ENCODE results near the gene GDI1. TPM values are rescaled to one million over a fixed set of nuclear protein-coding genes. Genes with fewer than 3 reads are reported as not detected.
A peak's percentile ranks its signal among the peaks of the same experiment; 100 is the strongest.
"Not testable (repeated sequence)": the region's sequence is repeated elsewhere in the genome, so short reads cannot be mapped to it uniquely, and the experiment has no call there.

GDI1 gene
- total RNA-seq: 100 to 1,000 TPM; 115 to 118 TPM

DNA sequence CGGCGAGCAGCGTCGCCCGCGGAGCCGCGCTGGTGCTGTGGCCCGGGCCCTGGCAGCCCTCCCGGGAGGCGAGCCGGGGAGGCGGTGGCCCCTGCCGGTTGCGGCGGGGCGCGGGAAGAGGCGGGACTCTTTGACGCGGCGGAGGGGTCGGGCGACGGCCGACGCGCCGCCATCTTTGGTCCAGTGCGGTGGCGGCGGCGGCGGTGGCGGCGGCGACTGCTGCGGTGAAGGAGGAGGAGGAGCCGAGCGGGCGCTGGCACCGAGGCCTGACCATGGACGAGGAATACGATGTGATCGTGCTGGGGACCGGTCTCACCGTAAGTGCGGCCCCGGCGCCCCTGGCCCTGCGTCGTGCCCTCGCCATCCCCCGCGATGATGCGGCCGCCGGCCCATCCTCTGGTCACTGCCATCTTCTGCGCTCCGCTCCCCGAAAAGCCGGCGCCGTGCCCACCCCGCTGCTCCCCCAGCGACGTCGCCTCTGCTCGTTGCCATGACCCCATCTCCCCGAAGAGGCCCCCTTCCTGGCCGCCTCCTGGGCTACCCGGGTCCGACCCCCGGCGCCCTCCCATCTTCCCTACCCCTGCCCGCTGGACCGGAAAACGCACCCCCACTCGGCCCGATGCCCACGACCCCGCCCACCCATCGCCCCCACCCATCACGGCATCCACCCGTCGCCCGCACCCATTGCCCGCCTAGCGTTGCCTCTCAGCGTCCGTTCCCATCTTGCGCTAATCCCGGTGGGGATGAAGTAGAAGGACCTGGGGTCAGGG, at the start of gene GDI1:
Gene GDI1, plus strand, starts transcription at position 172 of the 770 bp plus-strand sequence. Its CDS starts 101 bp downstream, at position 273.
- DNase-seq (peak; percentile 63 to 75), ATAC-seq (replicated peaks in 1 of 2) (peak; percentile 72 to 73)
- no peaks in the 10 kb centered on the region for H3K9me3 Mint-ChIP-seq
- H3K27me3 Mint-ChIP-seq (ENCODE audit: low read depth): no peaks in the 10 kb centered on the region
- H3K4me3 Mint-ChIP-seq: peak within 1 kb of the TSS; percentile 87 to 89
- peaks cover 14% of the 10 kb centered on the region for H3K4me1 Mint-ChIP-seq (ENCODE audit: low read depth)
- peak within 1 kb of the TSS; percentile 90 for H3K27ac Mint-ChIP-seq
- H3K36me3 Mint-ChIP-seq (ENCODE audit: insufficient read depth in 2 of 2): peaks cover 3 to 10% of the 10 kb centered on the region in 2 donors

GRCh38 chrX:154388094-154388493, 48.9 kb upstream of the GDI1 start:
- H3K9me3 Mint-ChIP-seq; H3K27ac Mint-ChIP-seq; DNase-seq; H3K4me3 Mint-ChIP-seq; H3K36me3 Mint-ChIP-seq (ENCODE audit: insufficient read depth in 2 of 2); H3K4me1 Mint-ChIP-seq (ENCODE audit: low read depth); H3K27me3 Mint-ChIP-seq (ENCODE audit: low read depth): not testable (repeated sequence)
- ATAC-seq (replicated peaks in 1 of 2): peak; percentile 48 to 50

DNA sequence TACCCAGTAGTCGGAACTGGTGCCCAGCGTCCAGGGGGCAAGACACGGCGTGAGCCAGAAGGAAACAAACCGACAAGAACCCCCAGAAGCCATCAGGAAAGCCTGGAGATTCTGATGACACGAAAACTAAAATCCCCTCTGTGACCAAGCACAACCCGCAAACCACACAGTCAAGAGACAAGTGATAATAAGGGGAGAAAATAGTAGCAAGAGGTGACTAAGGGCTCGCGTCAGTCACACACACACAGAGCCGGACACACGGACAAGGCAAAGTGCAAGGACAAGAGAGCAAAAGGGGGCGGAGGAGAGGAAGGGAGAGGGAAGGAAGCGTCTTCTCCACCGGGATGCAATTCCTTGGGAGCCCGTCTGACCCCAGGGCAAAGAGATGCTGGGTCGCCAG, 48.3 kb upstream of the GDI1 start:
- H3K27me3 Mint-ChIP-seq (ENCODE audit: low read depth); H3K9me3 Mint-ChIP-seq; H3K4me1 Mint-ChIP-seq (ENCODE audit: low read depth); DNase-seq; H3K36me3 Mint-ChIP-seq (ENCODE audit: insufficient read depth in 2 of 2); H3K4me3 Mint-ChIP-seq; H3K27ac Mint-ChIP-seq: not testable (repeated sequence)
- peak; percentile 34 to 36 for ATAC-seq (replicated peaks in 1 of 2)

- H3K4me1 Mint-ChIP-seq (ENCODE audit: low read depth); H3K9me3 Mint-ChIP-seq; H3K27ac Mint-ChIP-seq; DNase-seq; H3K36me3 Mint-ChIP-seq (ENCODE audit: insufficient read depth in 2 of 2); H3K4me3 Mint-ChIP-seq; H3K27me3 Mint-ChIP-seq (ENCODE audit: low read depth): not testable (repeated sequence)
- peak; percentile 71 for ATAC-seq (replicated peaks in 1 of 2)
These were observed 46.9 kb upstream of the GDI1 start for GRCh38 chrX:154389812-154390747.

DNA sequence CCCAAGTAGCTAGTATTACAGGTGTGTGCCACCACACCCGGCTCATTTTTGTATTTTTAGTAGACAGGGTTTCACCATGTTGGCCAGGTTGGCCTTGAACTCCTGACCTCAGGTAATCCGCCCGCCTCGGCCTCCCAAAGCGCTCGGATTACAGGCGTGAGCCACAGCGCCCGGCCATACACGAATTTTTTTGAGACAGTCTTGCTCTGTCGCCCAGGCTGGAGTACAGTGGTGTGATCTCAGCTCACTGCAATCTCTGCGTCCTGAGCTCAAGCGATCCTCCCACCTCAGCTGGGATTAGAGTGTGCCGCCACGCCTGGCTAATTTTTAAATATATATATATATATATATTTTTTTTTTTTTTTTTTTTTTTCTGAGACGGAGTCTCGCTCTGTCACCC, 40.6 kb upstream of the GDI1 start:
- peaks cover 18 to 20% of the 10 kb centered on the region in 2 donors for H3K36me3 Mint-ChIP-seq (ENCODE audit: insufficient read depth in 2 of 2)
- ATAC-seq (replicated peaks in 1 of 2); DNase-seq; H3K27me3 Mint-ChIP-seq (ENCODE audit: low read depth); H3K27ac Mint-ChIP-seq; H3K9me3 Mint-ChIP-seq; H3K4me1 Mint-ChIP-seq (ENCODE audit: low read depth): not testable (repeated sequence)
- peak overlapping the region in 1 of 2 donors; percentile 91 for H3K4me3 Mint-ChIP-seq

DNA sequence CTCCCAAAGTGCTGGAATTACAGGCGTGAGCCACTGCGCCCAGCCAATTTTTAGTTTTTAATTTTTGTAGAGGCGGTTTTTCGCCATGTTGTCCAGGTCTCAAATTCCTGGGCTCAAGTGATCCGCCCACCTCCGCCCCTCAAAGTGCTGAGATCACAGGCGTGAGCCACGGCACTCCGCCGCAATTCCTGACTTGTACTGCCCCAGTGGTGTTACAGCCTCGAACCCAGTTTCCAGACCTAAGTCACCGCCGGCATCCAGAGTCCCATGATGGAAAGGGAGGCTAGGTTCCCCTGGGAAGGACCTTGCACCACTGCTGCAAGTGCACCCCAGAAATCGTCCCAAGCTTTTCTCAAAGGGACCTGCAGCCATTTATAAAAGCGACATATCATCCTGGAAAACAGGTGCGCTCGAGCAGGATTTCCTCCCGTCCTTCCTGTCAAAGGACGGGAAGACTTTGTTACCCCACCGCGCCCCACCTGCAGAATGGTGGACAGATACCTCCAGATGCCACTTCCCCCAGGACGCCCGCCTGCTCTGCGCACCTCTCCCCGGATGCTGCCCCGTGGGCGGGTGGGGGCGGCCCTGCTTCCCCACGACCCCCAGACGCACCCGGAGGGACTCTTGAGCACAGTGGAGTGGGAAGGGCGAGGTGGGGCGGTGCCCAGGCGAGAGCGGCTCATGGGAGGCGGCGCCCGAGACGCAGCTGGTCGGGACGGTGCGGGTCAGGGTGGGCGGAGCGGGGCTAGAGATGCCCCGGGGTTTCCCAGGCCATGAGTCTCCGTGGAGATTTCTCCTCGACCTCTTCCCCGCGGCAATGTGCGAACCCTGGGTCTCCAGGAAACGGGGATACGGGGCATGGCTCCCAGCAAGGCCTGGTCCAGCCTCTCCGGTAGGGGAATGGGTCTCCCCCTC, 39.7 kb upstream of the GDI1 start:
- Mint-ChIP-seq H3K36me3 (ENCODE audit: insufficient read depth in 2 of 2) (peaks cover 18 to 20% of the 10 kb centered on the region in 2 donors), H3K9me3 (no peaks in the 10 kb centered on the region), H3K4me1 (ENCODE audit: low read depth) (peaks cover 10% of the 10 kb centered on the region), H3K4me3 (peak overlapping the region; percentile 91 to 96), H3K27me3 (ENCODE audit: low read depth) (no peaks in the 10 kb centered on the region), H3K27ac (peak overlapping the region; percentile 99)
- ATAC-seq (replicated peaks in 1 of 2) (peak; percentile 60 to 70), DNase-seq (peak; percentile 75 to 78)

DNA sequence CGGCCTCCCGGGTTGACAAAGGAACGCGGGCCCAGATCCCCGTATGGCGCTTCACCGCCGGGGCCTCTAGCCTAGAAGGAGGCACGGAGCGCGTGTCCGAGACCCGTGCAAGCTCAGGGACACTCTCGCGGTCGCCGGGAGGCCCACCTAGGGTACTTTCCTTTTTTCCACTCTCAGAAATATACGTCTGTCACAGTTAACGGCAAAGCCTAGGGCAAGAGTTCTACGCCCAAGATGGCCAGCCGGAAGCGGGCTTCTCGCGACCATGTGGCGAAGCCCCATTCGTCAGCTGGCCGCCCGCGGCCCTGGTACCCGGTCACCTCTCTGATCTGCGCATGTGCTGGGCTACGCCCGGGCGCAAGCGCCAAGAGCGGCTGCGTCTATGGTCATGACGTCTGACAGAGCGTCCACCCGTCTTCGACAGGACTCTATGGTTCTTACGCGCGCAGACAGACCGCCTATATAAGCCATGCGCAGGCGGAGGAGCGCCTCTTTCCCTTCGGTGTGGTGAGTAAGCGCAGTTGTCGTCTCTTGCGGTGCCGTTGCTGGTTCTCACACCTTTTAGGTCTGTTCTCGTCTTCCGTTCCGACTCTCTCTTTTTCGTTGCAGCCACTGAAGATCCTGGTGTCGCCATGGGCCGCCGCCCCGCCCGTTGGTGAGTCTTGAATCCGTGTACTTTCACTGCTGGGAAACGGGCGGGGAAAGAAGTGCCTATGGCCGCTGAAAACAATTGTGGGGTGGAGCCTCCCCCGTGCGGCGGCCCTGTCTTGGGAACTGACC, 38.9 kb upstream of the GDI1 start, which contains the start of gene RPL10:
Gene RPL10, plus strand, starts transcription at position 490 of the 780 bp plus-strand sequence. Its CDS starts 143 bp downstream, at position 633.
- no peaks in the 10 kb centered on the region for H3K9me3 Mint-ChIP-seq
- H3K27ac Mint-ChIP-seq: peak within 1 kb of the TSS; percentile 99
- peaks cover 18 to 20% of the 10 kb centered on the region in 2 donors for H3K36me3 Mint-ChIP-seq (ENCODE audit: insufficient read depth in 2 of 2)
- H3K4me1 Mint-ChIP-seq (ENCODE audit: low read depth): peaks cover 10% of the 10 kb centered on the region
- ATAC-seq (replicated peaks in 1 of 2) (peak; percentile 77 to 83), DNase-seq (peak; percentile 92 to 94)
- H3K27me3 Mint-ChIP-seq (ENCODE audit: low read depth): no peaks in the 10 kb centered on the region
- H3K4me3 Mint-ChIP-seq: peak within 1 kb of the TSS; percentile 91 to 96

DNA sequence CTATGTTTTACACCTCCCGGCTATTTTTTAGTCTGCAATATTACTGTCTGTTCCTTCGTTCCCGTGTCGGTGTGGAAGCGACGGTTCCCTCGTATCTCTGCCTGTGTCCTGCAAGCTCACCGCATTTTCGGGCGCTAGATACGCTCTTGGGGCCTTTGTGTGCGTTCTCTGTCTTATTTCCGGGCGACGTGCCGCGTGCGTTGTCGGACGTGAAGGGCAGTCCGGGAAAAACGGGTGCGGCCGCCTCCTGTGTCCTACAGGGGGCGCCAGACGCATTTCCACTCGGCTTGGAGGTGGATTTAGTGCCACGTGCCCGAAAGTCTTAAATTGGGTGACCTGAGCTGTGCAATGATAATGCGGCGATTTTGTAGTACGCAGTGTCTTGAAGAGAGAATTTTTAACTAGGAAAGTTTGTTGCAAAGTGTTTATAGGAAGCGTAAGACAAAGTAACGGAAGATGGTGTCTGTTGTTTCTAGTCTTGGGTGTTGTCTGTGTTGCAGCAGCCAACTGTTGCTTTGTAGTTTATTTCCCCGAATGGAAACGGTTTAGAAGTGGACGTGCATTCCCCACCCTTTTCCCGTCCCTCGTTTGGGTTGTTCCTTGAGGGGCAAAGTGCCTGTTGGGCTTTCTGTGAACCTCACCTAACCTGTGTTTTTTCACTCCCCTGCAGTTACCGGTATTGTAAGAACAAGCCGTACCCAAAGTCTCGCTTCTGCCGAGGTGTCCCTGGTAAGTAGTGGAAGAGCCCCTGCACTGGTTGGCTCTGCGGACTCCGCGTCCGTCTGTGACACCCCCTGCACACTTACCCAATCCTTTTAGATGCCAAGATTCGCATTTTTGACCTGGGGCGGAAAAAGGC, 38.1 kb upstream of the GDI1 start:
- peak overlapping the region; percentile 91 to 96 for H3K4me3 Mint-ChIP-seq
- H3K9me3 Mint-ChIP-seq: no peaks in the 10 kb centered on the region
- H3K27ac Mint-ChIP-seq: peak overlapping the region; percentile 99
- no peaks in the 10 kb centered on the region for H3K27me3 Mint-ChIP-seq (ENCODE audit: low read depth)
- peaks cover 18 to 20% of the 10 kb centered on the region in 2 donors for H3K36me3 Mint-ChIP-seq (ENCODE audit: insufficient read depth in 2 of 2)
- H3K4me1 Mint-ChIP-seq (ENCODE audit: low read depth): peaks cover 10% of the 10 kb centered on the region
- DNase-seq (peak; percentile 76 to 80), ATAC-seq (replicated peaks in 1 of 2) (peak; percentile 7 to 9)

GRCh38 chrX:154399527-154400368, 37.2 kb upstream of the GDI1 start:
- ATAC-seq (replicated peaks in 1 of 2) (no peak), DNase-seq (peak in 1 of 2 donors; percentile 33)

DNA sequence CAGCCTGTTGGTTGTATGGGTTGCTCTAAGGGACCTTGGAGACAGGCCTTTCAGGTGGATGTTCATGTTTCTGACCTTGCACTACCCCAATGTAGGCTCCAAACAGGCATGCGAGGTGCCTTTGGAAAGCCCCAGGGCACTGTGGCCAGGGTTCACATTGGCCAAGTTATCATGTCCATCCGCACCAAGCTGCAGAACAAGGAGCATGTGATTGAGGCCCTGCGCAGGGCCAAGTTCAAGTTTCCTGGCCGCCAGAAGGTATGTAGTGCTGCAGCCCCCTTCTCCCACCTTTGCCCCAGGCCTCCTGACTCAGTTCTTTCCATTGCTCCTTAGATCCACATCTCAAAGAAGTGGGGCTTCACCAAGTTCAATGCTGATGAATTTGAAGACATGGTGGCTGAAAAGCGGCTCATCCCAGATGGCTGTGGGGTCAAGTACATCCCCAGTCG, 36.6 kb upstream of the GDI1 start:
- not testable (repeated sequence) for H3K9me3 Mint-ChIP-seq; H3K27me3 Mint-ChIP-seq (ENCODE audit: low read depth); H3K4me1 Mint-ChIP-seq (ENCODE audit: low read depth); ATAC-seq (replicated peaks in 1 of 2); DNase-seq
- Mint-ChIP-seq H3K36me3 (ENCODE audit: insufficient read depth in 2 of 2) (peaks cover 18 to 20% of the 10 kb centered on the region in 2 donors), H3K27ac (peak overlapping the region; percentile 99), H3K4me3 (peak overlapping the region; percentile 91 to 96)

More at GRCh38 chrX:154399527-154400368, 37.2 kb upstream of the GDI1 start:
- Mint-ChIP-seq H3K27me3 (ENCODE audit: low read depth) (no peaks in the 10 kb centered on the region), H3K27ac (peak overlapping the region; percentile 99), H3K4me3 (peak overlapping the region; percentile 91 to 96), H3K36me3 (ENCODE audit: insufficient read depth in 2 of 2) (peaks cover 18 to 20% of the 10 kb centered on the region in 2 donors), H3K9me3 (no peaks in the 10 kb centered on the region), H3K4me1 (ENCODE audit: low read depth) (peaks cover 10% of the 10 kb centered on the region)

Data from activated T-cell treated with anti-CD3 and anti-CD28 coated beads, Interleukin-2, amount 50 U/mL, for 72 hours (primary cell).